ENCODE results near the gene OLFM1.
"Not testable (repeated sequence)": the region's sequence is repeated elsewhere in the genome, so short reads cannot be mapped to it uniquely, and the experiment has no call there.

Gene OLFM1

GRCh38 chr9:135151757-135152613, 64.5 kb downstream of the OLFM1 start:
- no peak for DNase-seq (ENCODE audit: low read depth in 2 of 2)

- no peak for DNase-seq (ENCODE audit: low read depth in 2 of 2)
These were observed 65.3 kb downstream of the OLFM1 start for GRCh38 chr9:135152614-135153334.

- no peak for DNase-seq (ENCODE audit: low read depth in 2 of 2)
These were observed 66.7 kb downstream of the OLFM1 start for GRCh38 chr9:135154050-135154615.

GRCh38 chr9:135155396-135155795, 67.9 kb downstream of the OLFM1 start:
- DNase-seq (ENCODE audit: low read depth in 2 of 2), result no peak

GRCh38 chr9:135156525-135157510, 69.3 kb downstream of the OLFM1 start:
- DNase-seq (ENCODE audit: low read depth in 2 of 2), result no peak

- no peak for DNase-seq (ENCODE audit: low read depth in 2 of 2)
These were observed 70.5 kb downstream of the OLFM1 start for GRCh38 chr9:135157856-135158563.

- no peak for DNase-seq (ENCODE audit: low read depth in 2 of 2)
These were observed 71.1 kb downstream of the OLFM1 start for GRCh38 chr9:135158564-135158937.

GRCh38 chr9:135159801-135160200, 72.3 kb downstream of the OLFM1 start:
- DNase-seq (ENCODE audit: low read depth in 2 of 2), result no peak

- no peak for DNase-seq (ENCODE audit: low read depth in 2 of 2)
These were observed 73.4 kb downstream of the OLFM1 start for GRCh38 chr9:135160862-135161261.

- DNase-seq (ENCODE audit: low read depth in 2 of 2), result not testable (repeated sequence)
These were observed 75.1 kb downstream of the OLFM1 start for GRCh38 chr9:135162599-135162998.

GRCh38 chr9:135163023-135163780, 75.7 kb downstream of the OLFM1 start:
- no peak for DNase-seq (ENCODE audit: low read depth in 2 of 2)

- DNase-seq (ENCODE audit: low read depth in 2 of 2), result no peak
These were observed 76.6 kb downstream of the OLFM1 start for GRCh38 chr9:135164036-135164435.

- no peak for DNase-seq (ENCODE audit: low read depth in 2 of 2)
These were observed 77.7 kb downstream of the OLFM1 start for GRCh38 chr9:135165003-135165711.

- no peak for DNase-seq (ENCODE audit: low read depth in 2 of 2)
These were observed 78.5 kb downstream of the OLFM1 start for GRCh38 chr9:135165756-135166519.

GRCh38 chr9:135166565-135166964, 79.1 kb downstream of the OLFM1 start:
- no peak for DNase-seq (ENCODE audit: low read depth in 2 of 2)

- DNase-seq (ENCODE audit: low read depth in 2 of 2), result no peak
These were observed 79.9 kb downstream of the OLFM1 start for GRCh38 chr9:135167356-135167755.

GRCh38 chr9:135167849-135168655, 80.6 kb downstream of the OLFM1 start:
- DNase-seq (ENCODE audit: low read depth in 2 of 2), result no peak

GRCh38 chr9:135169709-135170226, 82.3 kb downstream of the OLFM1 start:
- DNase-seq (ENCODE audit: low read depth in 2 of 2), result no peak
